Suppressor macrophage (primary cell): ENCODE data around the gene XPR1.
"Not testable (repeated sequence)": the region's sequence is repeated elsewhere in the genome, so short reads cannot be mapped to it uniquely, and the experiment has no call there.

Experiments
- DNase-seq, 4 experiments: peaks; one replicate each; pipeline ENCODE4 v3.0.0-alpha.2; 2020 to 2022

Gene XPR1

GRCh38 chr1:180644526-180645192, 12.8 kb downstream of the XPR1 start:
- no peak for DNase-seq

- DNase-seq: not testable (repeated sequence)
Measured at GRCh38 chr1:180645261-180645660, 13.4 kb downstream of the XPR1 start.

- no peak for DNase-seq
Measured at GRCh38 chr1:180646093-180646492, 14.3 kb downstream of the XPR1 start.

- no peak for DNase-seq
Measured at GRCh38 chr1:180646547-180646946, 14.7 kb downstream of the XPR1 start.

- DNase-seq: no peak
Measured at GRCh38 chr1:180652792-180653191, 21.0 kb downstream of the XPR1 start.

GRCh38 chr1:180662709-180663108, 30.9 kb downstream of the XPR1 start:
- no peak for DNase-seq

- no peak for DNase-seq
Measured at GRCh38 chr1:180670681-180671080, 38.9 kb downstream of the XPR1 start.

GRCh38 chr1:180672105-180672504, 40.3 kb downstream of the XPR1 start:
- DNase-seq: no peak

- peak in 1 of 4 experiments; percentile 5 for DNase-seq
Measured at GRCh38 chr1:180672505-180672904, 40.7 kb downstream of the XPR1 start.

GRCh38 chr1:180674603-180675530, 43.0 kb downstream of the XPR1 start:
- no peak for DNase-seq

- no peak for DNase-seq
Measured at GRCh38 chr1:180675586-180675985, 43.8 kb downstream of the XPR1 start.

- no peak for DNase-seq
Measured at GRCh38 chr1:180680558-180681144, 48.8 kb downstream of the XPR1 start.

GRCh38 chr1:180683117-180683516, 51.3 kb downstream of the XPR1 start:
- not testable (repeated sequence) for DNase-seq

- no peak for DNase-seq
Measured at GRCh38 chr1:180691322-180691913, 59.6 kb downstream of the XPR1 start.

GRCh38 chr1:180693564-180694244, 61.9 kb downstream of the XPR1 start:
- no peak for DNase-seq

GRCh38 chr1:180695282-180695681, 63.5 kb downstream of the XPR1 start:
- DNase-seq: no peak

- no peak for DNase-seq
Measured at GRCh38 chr1:180696361-180696760, 64.5 kb downstream of the XPR1 start.

- no peak for DNase-seq
Measured at GRCh38 chr1:180698580-180698979, 66.8 kb downstream of the XPR1 start.

- DNase-seq: not testable (repeated sequence)
Measured at GRCh38 chr1:180702376-180702775, 70.6 kb downstream of the XPR1 start.

GRCh38 chr1:180710746-180711145, 78.9 kb downstream of the XPR1 start:
- DNase-seq: not testable (repeated sequence)

- not testable (repeated sequence) for DNase-seq
Measured at GRCh38 chr1:180711260-180711659, 79.4 kb downstream of the XPR1 start.

GRCh38 chr1:180720753-180721152, 88.9 kb downstream of the XPR1 start:
- DNase-seq: no peak
